Urinary bladder (tissue), 4 donors: Measurements from ENCODE around the gene IQSEC3. TPM values are rescaled to one million over a fixed set of nuclear protein-coding genes. Genes with fewer than 3 reads are reported as not detected.
"Not testable (repeated sequence)": the region's sequence is repeated elsewhere in the genome, so short reads cannot be mapped to it uniquely, and the experiment has no call there.

ENCODE experiments used
- DNase-seq: peaks from one replicate; pipeline ENCODE4 v3.0.0-alpha.2; 2015; ENCODE audit errors: extremely low spot score
- H3K27ac ChIP-seq: one replicate; pipeline ENCODE4 v1.5.1; 2013; ENCODE audit warnings: low read depth, mild to moderate bottlenecking, moderate library complexity
- H3K36me3 ChIP-seq: one replicate; pipeline ENCODE4 v1.6.1; 2013; ENCODE audit warnings: mild to moderate bottlenecking, moderate library complexity; ENCODE audit not compliant: insufficient read depth
- H3K4me1 ChIP-seq: one replicate; pipeline ENCODE4 v1.6.1; 2013; ENCODE audit warnings: mild to moderate bottlenecking, moderate library complexity; ENCODE audit not compliant: insufficient read depth
- H3K4me3 ChIP-seq: one replicate; pipeline ENCODE4 v1.5.1; 2013; ENCODE audit warnings: low read depth, low read length
- WGBS: extraction: QIAGEN DNeasy Blood & Tissue Kit; methylation state at CpG from one replicate; pipeline ENCODE4 v1.1.7; 2013; 5-methylcytosine and 5-hydroxymethylcytosine counted together
- polyA plus RNA-seq: library from polyadenylated mRNA; stranded (reverse); fragments of 200-250 nt; gene quantifications from one replicate; pipeline ENCODE4 v1.2.3, GENCODE V29; 2013
- total RNA-seq: library from RNA; depleted of rRNA; stranded (reverse); fragments of >200 nt; gene quantifications from one replicate; pipeline ENCODE4 v1.2.3, GENCODE V29; 2014
- donor health status: healthy with polysubstance abuse.
- donor health status: healthy.

IQSEC3 gene
- 1.5 TPM for total RNA-seq
- 0.60 TPM for polyA plus RNA-seq

GRCh38 chr12:66428-66781, at the start of gene IQSEC3:
Gene IQSEC3, plus strand, starts transcription at chr12:66767. Its CDS starts 116 bp downstream, at chr12:66883.
- not testable (repeated sequence) for H3K27ac ChIP-seq, H3K36me3 ChIP-seq, H3K4me3 ChIP-seq, DNase-seq, H3K4me1 ChIP-seq
- WGBS: 0% methylated on average over 12 of the region's 27 CpGs

DNA sequence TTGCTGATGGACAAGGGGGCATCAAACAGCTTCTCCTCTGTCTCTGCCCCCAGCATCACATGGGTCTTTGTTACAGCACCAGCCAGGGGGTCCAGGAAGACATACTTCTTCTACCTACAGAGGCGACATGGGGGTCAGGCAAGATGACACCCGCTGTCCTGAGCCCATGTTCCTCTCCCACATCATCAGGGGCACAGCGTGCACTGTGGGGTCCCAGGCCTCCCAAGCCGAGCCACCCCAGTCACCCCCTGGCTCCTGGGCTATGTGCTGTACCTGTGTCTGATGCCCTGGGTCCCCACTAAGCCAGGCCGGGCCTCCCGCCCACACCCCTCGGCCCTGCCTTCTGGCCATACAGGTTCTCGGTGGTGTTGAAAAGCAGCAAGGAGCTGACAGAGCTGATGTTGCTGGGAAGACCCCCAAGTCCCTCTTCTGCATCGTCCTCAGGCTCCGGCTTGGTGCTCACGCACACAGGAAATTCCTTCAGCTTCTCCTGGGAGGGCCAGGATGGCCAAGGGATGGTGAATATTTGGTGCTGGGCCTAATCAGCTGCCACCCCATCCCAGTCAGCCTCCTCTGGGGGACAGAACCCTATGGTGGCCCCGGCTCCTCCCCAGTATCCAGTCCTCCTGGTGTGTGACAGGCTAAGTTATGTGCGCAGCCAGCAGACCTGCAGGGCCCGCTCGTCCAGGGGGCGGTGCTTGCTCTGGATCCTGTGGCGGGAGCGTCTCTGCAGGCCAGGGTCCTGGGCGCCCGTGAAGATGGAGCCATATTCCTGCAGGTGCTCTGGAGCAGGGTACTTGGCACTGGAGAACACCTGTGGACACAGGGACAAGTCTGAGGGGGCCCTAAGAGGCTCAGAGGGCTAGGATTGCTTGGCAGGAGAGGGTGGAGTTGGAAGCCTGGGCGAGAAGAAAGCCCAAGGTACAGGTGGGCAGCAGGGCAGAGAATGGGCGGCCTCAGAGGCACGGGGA, 48.9 kb upstream of the IQSEC3 start:
- not testable (repeated sequence) for H3K4me3 ChIP-seq, DNase-seq, H3K4me1 ChIP-seq, H3K36me3 ChIP-seq, H3K27ac ChIP-seq
- WGBS: 93% methylated on average over 18 of the region's 23 CpGs

GRCh38 chr12:18821-19567, 47.6 kb upstream of the IQSEC3 start:
- WGBS: 96% methylated on average over 16 of the region's 26 CpGs
- H3K4me1 ChIP-seq, DNase-seq, H3K27ac ChIP-seq, H3K4me3 ChIP-seq, H3K36me3 ChIP-seq: not testable (repeated sequence)

GRCh38 chr12:19906-20305, 46.7 kb upstream of the IQSEC3 start:
- not testable (repeated sequence) for H3K4me3 ChIP-seq, DNase-seq, H3K4me1 ChIP-seq, H3K27ac ChIP-seq, H3K36me3 ChIP-seq
- WGBS: 91% methylated on average over 7 of the region's 11 CpGs

- no peak overlapping the region for H3K27ac ChIP-seq
- peaks cover 4% of the 10 kb centered on the region for H3K36me3 ChIP-seq
- DNase-seq: no peak
- 72% methylated on average over 6 of the region's 6 CpGs for WGBS
- no peaks in the 10 kb centered on the region for H3K4me1 ChIP-seq
- H3K4me3 ChIP-seq: no peak overlapping the region
These were observed 45.8 kb upstream of the IQSEC3 start for GRCh38 chr12:20757-21156.

- no peak for DNase-seq
- no peaks in the 10 kb centered on the region for H3K4me1 ChIP-seq
- H3K36me3 ChIP-seq: peaks cover 4% of the 10 kb centered on the region
- H3K4me3 ChIP-seq: no peak overlapping the region
- WGBS: 86% methylated on average over 18 of the region's 18 CpGs
- H3K27ac ChIP-seq: no peak overlapping the region
These were observed 45.0 kb upstream of the IQSEC3 start for GRCh38 chr12:21301-22189.

DNA sequence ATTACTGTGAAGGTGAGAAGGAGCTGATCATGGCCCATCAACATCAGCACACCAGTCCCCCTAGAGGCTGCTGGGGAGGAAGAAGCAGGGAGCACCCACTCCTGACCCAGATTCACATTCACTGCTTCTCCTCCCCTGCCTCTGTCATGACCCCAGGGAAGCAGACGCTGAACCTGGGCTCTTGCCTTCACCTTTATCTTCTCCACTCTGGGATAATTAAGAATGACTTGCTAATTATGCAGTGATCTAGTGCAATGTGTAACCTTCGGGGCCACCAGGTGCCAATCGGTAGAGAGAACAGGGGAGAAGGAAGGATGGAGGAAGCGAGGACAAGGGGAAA, 44.4 kb upstream of the IQSEC3 start:
- Histone ChIP-seq H3K4me1 (no peaks in the 10 kb centered on the region), H3K27ac (no peak overlapping the region), H3K36me3 (peaks cover 4% of the 10 kb centered on the region), H3K4me3 (no peak overlapping the region)
- 78% methylated on average over 4 of the region's 4 CpGs for WGBS
- no peak for DNase-seq

DNA sequence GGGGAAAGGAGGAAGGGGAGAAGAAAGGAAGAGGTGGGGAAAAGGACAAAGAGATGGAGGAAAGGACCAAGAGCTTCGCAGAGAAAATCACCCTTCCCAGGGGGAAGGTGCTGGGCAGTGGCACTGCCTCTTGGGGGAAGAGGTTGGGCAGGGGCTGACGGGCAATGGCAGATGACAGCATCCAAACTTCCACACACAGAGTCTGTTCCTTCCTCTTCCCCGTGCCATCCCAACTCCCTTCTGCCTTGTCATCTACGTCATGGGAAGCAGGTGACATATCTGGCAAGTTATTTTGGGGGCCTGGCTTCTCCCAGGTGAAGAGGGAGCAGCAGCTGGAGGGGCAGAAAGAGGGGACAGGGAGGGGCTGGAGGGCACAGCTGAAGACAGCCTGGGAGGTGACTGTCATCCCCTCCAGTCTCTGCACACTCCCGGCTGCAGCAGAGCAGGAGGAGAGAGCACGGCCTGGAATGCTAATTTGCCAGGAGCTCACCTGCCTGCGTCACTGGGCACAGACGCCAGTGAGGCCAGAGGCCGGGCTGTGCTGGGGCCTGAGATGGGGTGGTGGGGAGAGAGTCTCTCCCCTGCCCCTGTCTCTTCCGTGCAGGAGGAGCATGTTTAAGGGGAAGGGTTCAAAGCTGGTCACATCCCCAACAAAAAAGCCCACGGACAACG, 43.9 kb upstream of the IQSEC3 start:
- Histone ChIP-seq H3K36me3 (peaks cover 4% of the 10 kb centered on the region), H3K4me3 (no peak overlapping the region), H3K4me1 (no peaks in the 10 kb centered on the region), H3K27ac (no peak overlapping the region)
- WGBS: 84% methylated on average over 12 of the region's 12 CpGs
- no peak for DNase-seq

- H3K4me3 ChIP-seq, DNase-seq, H3K4me1 ChIP-seq, H3K36me3 ChIP-seq, H3K27ac ChIP-seq: not testable (repeated sequence)
- WGBS: no CpG with 5 or more reads among the region's 5 CpGs
These were observed 38.7 kb upstream of the IQSEC3 start for GRCh38 chr12:27904-28303.

DNA sequence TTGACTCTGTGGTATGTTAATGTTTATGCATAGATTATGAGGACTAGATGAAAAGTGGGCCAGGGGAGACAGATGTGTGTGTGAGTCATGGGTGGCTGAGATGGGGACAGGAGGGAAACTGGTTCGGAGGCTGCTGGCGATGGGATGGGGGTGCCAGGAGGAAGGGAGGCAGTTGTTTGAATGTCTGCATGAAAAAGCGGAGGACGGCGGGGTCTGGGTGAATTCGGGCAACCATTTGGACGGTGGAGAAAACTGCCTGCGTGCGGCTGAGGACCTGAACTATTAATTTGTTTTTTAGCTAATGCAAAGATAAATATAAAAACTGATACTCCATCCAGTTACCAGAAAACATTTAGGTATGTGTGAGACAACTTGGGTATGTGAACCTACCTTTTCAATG, 27.8 kb upstream of the IQSEC3 start:
- DNase-seq, H3K27ac ChIP-seq, H3K36me3 ChIP-seq, H3K4me1 ChIP-seq, H3K4me3 ChIP-seq: not testable (repeated sequence)
- WGBS: 69% methylated on average over 9 of the region's 9 CpGs

DNA sequence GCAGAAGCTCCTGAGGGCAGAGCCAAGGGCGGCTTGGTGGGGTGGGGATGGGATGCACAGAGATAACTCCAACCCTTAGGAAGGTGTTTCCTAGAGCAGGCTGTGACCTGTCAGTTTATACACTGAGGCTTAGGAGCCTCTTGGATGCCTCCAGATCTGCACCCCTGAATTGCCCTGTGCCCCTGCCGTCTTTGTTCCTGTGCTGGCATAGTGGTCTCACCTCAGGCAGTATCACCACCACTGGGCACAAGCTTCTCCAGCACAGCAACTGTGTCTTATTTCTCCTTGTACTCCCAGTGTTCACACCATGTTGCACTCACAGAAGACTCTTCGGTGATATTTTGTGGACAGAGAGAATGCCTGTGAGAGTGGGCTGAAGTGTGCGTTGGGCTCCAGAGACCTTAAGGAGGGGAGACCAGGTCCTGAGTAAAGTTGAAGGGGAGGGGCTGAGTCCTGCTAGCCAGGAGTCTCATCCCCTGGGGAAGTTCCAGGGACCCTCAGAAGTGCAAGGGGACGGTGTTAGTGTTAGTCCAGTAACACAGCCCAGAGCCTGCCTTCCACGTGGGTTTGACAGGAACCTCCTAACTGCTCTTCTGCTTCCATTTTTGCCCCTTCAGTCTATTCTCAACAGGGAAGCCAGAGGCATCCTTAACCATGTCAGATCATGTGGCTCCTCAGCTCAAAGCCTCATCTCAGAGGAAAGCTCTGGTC, 26.9 kb upstream of the IQSEC3 start:
- WGBS: 77% methylated on average over 6 of the region's 6 CpGs
- H3K4me1 ChIP-seq, H3K36me3 ChIP-seq, DNase-seq, H3K4me3 ChIP-seq, H3K27ac ChIP-seq: not testable (repeated sequence)

DNA sequence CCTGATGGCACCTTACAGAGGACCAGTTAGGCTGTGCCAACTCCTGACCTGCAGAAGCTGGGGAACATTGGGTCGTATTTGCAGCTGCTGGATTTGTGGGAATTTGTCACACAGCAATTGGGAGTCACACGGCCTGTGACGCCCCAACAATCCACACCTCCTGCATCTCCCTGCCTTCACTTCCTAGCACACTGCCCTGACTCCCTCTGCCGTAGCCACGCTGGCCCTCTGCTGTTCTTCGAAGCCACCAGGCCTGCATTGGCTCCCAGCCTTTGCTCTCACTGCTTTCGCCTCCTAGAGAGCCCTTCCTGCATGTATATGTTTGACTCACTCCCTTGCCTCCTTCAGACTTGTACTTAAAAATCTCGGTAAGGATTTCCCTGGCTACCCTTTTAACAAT, 22.2 kb upstream of the IQSEC3 start:
- not testable (repeated sequence) for H3K36me3 ChIP-seq, H3K4me1 ChIP-seq, H3K4me3 ChIP-seq, DNase-seq, H3K27ac ChIP-seq
- WGBS: 64% methylated on average over 8 of the region's 8 CpGs
